ENCODE data around the gene TNK2. TPM values are rescaled to one million over a fixed set of nuclear protein-coding genes. Genes with fewer than 3 reads are reported as not detected.

Gene TNK2
- total and polyA plus RNA-seq, 2 of the 8 experiments (the other 6 are each of a cell fraction or from before 2014, with no cell fraction given) = 10.4 to 33.9 TPM

- TF ChIP-seq CHD7 (IDR thresholded peaks at IDR 0.05; ENCODE audit: insufficient replicate concordance, low read length) (no peak), TAF1 (IDR thresholded peaks at IDR 0.05; ENCODE audit: low read depth, low read length) (no peak), FOSL1 (IDR thresholded peaks at IDR 0.05; ENCODE audit: insufficient read depth, low read depth, low read length) (no peak), SP4 (IDR thresholded peaks at IDR 0.05; ENCODE audit: low read length) (no peak), SIRT6 (IDR thresholded peaks at IDR 0.05; ENCODE audit: low read length) (no peak), HDAC2 (IDR thresholded peaks at IDR 0.05; ENCODE audit: borderline replicate concordance in 1 of 2, low read depth in 2 of 2, low read length in 2 of 2) (no peak), ATF3 (IDR thresholded peaks at IDR 0.05; ENCODE audit: insufficient read depth, low read depth, low read length) (no peak), POLR2AphosphoS5 (IDR thresholded peaks at IDR 0.05; ENCODE audit: low read depth, low read length) (no peak), RFX5 (IDR thresholded peaks at IDR 0.05; ENCODE audit: borderline replicate concordance, low read depth, low read length) (no peak), USF2 (IDR thresholded peaks at IDR 0.05; ENCODE audit: low read length) (no peak)
Measured at GRCh38 chr3:195860456-195860855, 47.9 kb downstream of the TNK2 start (continued).
